ENCODE data around the gene OR4K1.
"Not testable (repeated sequence)": the region's sequence is repeated elsewhere in the genome, so short reads cannot be mapped to it uniquely, and the experiment has no call there.

The OR4K1 gene, protein sequence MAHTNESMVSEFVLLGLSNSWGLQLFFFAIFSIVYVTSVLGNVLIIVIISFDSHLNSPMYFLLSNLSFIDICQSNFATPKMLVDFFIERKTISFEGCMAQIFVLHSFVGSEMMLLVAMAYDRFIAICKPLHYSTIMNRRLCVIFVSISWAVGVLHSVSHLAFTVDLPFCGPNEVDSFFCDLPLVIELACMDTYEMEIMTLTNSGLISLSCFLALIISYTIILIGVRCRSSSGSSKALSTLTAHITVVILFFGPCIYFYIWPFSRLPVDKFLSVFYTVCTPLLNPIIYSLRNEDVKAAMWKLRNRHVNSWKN

DNA sequence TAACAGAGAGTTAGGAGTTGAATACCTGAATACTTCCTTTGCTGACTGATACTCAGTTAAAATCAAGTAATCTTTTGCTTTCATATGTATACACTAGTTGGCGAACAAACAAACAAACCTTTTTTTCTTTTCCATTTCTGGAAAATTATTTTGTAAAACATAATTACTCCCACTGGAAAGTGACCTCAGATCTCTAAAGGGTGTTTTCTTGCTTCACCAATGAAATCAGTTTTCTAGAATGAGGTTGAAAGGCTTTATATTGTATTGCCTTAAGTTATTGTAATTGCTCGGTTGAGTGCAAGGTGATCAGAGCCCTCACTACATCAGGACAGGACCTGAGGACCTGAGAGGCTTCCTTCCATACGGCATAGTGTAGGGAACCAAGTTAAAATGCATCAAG lies at the start of gene OR4K1:
TSS of gene OR4K1 (plus strand) at position 301 of the 400 bp plus-strand sequence. CDS start 4,750 bp downstream, outside the sequence.
- no peak for DNase-seq

DNA sequence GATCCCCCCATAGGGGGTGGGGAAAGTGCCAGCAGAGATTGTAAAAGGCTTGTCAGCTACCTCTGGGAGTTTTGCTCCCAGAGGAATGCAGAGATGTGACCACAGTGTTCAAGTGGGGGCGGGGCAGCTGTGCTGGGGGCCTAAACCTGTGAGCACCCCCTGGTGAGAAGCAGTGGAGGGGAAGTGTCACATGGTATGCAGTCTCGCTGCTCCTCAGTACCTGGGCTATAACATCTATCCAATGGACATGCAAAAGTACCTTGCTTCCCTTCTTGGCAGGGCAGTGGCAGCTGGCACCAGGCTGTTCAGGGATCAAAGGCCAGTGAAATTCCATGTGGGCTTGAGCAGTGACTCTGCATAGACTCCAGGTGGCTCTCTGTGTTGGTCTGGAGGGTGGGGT lies 35.4 kb upstream of the OR4K1 start:
- no peak for DNase-seq

DNA sequence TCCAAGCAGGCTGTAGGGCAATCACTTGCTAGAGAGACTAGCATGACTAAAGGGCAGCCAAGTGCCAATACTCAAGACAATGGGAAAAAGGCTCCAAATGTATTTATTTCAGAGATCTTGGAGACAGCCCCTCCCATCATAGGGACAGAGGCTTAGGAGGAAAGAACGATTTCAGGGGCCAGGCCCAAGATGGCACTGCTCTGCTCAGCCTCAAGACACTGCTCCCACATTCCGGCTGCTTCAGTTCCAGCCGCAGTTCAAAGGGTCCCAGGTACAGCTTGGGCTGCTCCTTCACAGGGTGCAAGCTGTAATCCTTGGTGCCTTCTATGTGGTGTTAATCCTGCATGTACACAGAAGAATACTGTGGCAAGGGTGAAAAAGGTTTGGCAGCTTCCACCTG lies 29.7 kb upstream of the OR4K1 start:
- no peak for DNase-seq

DNA sequence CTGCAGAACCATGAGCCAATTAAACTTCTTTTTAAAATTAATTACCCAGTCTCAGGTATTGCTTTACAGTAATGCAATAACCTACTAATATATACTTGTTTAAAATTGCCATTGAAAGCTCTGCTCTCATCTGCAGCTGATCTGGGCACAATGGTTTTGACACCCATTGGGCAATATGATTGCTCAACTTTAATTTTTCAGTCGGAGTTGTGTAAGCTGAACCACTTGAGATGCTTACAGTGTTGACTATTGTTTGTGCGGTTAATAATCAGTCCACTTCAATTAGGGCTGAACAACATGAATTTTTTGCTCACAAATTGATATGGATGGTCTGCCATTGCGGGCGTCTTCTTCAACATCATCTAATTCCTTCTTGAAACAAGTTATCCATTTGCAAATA lies 28.3 kb upstream of the OR4K1 start:
- DNase-seq = no peak

DNA sequence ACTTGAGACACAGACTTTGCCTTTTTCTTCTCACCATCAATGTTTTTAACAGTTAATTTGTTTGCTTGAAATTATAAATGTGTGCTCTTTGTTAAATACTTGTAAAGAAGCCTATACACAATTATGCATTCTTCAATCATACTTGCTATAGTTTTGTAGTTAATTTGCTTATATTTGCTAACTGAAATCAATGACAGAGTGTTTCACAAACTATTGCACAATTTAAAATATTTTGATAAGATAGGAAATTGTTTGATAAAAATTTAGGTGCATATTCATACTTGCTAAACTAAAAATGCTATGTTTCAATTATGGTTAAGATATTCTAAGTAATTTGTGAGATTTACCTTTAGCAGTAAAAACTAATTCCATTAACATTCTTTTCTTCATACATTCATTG lies 24.1 kb upstream of the OR4K1 start:
- DNase-seq = no peak

DNA sequence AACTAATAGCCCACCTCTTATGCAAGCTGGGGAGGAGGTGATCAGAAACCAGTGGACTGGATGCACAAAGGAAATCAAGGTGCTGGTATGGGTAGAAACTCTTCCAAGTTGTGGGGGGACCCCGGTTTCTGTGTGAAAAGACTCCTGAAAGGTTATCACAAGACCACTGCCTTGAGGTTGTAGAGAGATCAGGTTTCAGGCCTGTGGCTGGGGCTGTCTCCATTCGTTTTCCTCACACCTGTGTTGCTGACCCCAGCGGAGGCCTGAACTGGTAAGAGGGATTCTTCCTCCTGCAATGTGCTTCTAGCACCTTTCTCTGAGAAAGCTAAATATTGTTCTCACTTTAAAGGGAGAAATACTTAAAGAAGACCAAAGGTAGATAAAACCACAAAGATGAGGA lies 19.6 kb upstream of the OR4K1 start:
- DNase-seq = no peak

DNA sequence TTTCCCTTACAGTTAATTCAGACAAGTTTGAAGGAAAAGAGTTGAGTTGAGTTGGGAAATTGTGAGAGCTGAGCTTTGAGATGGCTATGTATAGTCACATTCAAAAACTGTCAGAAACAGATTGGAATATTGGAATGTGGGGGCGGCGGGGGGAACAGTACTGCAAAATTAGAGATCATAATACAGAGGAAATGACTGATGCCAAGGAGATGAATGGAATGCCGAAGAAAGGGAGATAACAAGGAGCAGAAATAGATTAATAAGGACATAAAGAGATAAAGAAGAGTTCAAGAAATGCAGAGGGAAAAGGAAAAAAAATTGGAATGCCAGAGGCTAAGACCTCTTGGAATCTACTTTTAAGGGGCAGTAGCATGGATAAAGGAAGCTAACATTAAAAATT lies 13.5 kb upstream of the OR4K1 start:
- DNase-seq = no peak

DNA sequence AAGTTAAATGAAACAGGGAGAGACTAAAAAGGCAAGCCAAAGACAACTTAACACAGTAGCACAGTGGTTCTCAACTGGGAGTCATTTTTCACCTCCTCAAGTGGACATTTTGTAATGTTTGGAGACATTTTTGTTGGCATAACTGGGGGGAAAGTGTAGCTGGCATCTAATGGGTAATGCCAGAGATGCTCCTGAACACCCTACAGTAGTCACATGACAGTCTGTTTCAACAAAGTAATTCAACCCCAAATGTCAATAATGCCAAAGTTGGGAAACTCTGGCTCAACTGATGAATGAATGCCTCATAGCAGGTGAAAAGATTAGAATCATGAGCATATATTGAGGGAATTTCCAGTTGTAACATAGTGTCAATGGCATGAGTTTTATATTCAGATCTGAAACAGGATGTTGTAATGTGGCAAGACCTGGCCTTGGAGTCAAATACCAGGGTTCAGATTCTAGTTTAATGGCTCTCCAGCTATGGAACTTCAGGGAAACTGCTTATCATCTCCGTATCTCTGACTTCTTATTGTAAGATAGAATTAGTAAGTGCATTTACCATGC lies 12.7 kb upstream of the OR4K1 start:
- no peak for DNase-seq

DNA sequence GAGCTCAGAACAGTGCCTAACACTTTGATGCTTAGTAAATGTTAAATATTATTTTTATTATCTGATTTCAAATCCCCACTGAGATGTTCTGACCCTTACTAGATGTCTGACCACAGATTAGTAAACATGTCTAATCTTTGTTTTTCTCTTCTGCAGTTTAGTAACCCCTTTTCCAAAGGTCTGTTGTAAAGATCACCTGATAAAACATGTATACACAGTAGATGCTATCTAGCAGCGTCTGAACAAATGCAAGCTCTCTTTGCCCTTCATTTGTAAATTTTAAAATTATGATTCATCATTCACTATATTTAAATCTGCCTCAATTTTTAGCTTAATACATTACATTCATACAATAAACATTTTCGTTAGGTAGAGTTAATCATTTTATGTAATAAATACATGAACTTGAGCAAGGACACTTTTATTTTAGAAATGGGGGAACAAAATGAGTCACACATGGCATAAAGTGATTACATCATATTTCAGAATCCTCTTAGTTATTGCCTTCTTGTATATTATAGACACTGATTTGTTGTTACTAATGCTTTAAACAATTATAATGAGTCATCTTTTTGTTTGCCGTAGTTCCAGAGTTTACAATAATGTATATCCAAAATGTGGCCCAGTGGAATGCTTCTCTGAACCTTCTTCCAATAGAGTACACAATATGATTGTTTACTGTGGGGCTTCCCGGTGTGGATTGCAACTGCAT lies 12.0 kb upstream of the OR4K1 start:
- DNase-seq = no peak

DNA sequence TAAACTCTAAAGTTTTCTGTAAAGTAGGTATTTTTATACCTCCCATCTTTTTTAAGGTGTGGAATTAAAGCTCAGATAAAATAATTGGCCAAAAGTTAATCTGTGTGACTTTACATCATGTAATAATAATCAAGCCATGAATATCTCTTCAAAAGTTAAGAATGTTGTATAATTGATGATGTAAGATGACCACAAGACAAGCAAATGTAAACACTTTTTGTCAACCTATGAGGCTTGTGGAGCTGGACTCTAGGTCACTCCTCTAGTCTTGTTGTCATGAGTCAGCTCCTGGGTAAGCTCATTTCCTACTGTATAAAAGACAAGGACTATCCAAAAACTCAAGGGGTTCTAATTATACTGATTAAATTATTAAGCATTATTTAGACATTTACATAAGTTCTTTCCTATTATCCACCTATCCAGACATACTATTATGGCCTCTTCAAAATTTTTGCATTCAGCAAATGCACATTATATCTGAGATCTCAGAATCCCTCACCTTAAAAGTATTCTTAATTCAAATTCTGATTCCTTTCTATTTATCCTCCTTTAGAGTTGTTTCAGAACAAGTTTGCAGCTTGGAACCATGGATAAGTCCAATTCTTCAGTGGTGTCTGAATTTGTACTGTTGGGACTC lies 10.6 kb upstream of the OR4K1 start, which contains the start of gene OR4K5:
TSS of gene OR4K5 (plus strand) at position 587 of the 637 bp plus-strand sequence. CDS start at position 587, 0 bp downstream.
- no peak for DNase-seq

DNA sequence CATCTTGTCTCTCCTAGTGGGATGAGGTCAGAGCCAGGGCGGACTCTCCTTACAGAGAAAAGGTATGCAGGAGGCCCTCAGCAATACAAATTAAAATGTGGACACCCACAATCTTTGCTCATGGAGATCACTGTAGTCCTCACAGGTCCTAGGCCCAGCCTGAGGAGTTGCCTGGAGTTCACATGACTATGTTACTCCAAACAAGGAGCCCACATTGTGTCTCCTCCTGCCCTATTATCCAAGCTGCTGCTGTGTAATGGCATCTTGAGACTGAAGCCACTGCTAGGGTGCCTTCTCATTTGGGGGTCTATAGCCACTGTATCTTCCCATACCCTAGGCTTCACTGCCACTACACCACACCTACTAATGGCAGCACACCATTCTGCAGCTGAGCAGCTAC lies 11.0 kb downstream of the OR4K1 start:
- DNase-seq = no peak

DNA sequence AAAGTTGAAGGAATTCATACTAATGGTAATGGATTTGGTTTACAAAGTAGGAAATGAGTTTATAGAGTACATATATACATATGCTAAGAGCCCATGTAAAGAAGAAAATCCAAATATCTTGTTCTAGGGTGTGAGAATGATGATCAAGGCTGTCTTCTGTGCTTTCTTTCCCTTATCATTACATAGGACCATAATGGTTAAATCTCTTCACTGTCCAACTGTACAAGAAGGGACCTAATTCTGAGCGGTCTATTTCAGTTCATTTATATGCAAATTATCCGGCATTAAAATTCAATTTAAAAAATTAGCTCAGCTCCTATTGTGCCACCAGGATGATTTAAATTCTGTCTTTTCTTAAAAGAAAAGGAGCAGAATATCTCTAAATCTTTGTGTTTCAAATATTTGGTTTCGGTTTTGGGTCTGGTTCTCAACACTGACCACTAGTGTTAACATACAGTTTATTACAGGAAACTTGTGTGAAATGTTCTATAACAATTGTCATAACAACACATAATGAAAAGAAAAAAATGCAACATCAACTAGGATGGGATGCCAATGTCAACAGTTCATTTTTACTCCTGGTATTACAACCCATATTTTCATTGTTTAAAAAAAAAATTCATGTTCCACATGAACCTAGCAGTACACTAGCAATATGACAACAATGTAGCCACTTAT lies 16.8 kb downstream of the OR4K1 start:
- DNase-seq = no peak

DNA sequence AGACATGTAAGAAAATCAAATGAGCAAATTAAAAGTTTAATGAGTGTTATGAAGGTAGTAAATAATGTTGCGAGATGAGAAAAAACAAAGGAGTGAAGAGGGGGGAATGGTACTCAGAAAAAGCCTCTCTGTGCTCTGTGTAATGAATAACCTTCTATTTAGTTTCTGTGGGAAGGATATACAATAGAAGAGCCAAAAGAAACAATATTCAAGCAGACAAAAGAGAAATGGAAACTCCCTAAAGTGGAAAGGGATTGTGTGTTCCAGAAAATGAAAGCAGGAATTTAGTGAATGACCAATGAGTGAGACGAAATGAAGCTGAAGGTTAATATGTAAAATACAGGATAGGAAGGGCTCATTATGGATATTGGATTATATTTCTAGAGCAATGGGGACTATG lies 18.5 kb downstream of the OR4K1 start:
- DNase-seq = no peak

DNA sequence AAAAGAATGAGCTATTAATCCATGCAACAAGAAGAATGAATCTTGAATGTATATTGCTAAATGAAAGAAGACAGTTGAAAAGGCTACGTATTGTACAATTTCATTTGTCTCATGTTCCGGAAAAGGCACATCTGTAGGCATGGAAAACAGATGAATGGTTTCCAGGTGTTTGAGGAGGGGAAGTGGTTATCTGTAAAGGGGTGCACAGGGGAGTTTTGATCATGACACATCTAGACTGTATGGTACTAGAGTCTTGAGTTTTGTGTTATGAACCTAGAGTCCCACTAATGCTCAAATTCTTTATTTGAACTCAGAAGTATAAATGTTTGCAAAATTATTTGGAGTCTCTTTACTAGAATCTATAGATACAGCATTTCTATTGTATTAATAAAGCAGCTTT lies 39.0 kb downstream of the OR4K1 start:
- DNase-seq = not testable (repeated sequence)

DNA sequence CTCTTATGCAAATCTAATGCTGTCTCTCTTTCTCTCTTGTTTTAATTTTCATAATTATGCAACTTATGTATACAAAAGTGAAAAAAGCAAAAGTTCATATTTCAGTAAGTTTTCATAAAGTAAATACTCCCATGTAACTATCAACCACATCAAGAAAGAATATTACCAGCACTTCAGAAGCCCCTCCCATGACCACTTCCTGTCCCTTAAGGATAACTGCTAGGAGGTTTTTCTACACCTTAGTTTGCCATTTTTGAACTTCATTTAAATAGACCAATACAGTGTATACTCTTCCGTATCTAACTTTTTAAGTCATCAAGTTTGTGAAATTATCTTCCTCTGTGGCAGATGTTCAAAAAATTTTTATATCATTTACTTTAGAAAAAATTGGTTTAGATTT lies 44.1 kb downstream of the OR4K1 start:
- no peak for DNase-seq

DNA sequence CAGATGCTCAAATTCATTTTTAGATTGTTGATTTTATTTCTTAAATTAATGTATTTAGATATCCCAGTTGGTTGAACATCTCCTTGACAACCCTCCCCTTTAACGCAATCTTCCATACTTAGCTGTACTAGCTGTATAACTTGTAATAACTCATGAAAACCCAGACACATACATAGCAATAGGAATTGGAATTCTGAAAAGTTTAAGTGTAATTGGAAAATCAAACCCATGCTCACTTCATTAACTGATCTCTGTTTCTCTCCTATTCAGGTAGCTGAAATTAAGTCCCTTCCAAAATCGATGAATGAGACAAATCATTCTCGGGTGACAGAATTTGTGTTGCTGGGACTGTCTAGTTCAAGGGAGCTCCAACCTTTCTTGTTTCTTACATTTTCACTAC lies 44.6 kb downstream of the OR4K1 start, which contains the start of gene OR4K15:
TSS of gene OR4K15 (plus strand) at position 301 of the 400 bp plus-strand sequence. CDS start at position 301, 0 bp downstream.
- no peak for DNase-seq

Data from hippocampal formation (tissue), 2 donors.